Mucosa of gallbladder (tissue), 1 donor: ENCODE results near the gene PDCD6IP. TPM values are rescaled to one million over a fixed set of nuclear protein-coding genes. Genes with fewer than 3 reads are reported as not detected.
A peak's percentile ranks its signal among the peaks of the same experiment; 100 is the strongest.
"Not testable (repeated sequence)": the region's sequence is repeated elsewhere in the genome, so short reads cannot be mapped to it uniquely, and the experiment has no call there.

ENCODE experiments used
- DNase-seq: peaks from one replicate; pipeline ENCODE4 v3.0.0-alpha.2; 2020; ENCODE audit warnings: low spot score
- total RNA-seq: library from RNA; stranded (reverse); gene quantifications from one replicate; pipeline ENCODE4 v1.2.1, GENCODE V29; 2021
- donor health status: DM: no; HTN: no; CAD: no.

PDCD6IP gene, protein sequence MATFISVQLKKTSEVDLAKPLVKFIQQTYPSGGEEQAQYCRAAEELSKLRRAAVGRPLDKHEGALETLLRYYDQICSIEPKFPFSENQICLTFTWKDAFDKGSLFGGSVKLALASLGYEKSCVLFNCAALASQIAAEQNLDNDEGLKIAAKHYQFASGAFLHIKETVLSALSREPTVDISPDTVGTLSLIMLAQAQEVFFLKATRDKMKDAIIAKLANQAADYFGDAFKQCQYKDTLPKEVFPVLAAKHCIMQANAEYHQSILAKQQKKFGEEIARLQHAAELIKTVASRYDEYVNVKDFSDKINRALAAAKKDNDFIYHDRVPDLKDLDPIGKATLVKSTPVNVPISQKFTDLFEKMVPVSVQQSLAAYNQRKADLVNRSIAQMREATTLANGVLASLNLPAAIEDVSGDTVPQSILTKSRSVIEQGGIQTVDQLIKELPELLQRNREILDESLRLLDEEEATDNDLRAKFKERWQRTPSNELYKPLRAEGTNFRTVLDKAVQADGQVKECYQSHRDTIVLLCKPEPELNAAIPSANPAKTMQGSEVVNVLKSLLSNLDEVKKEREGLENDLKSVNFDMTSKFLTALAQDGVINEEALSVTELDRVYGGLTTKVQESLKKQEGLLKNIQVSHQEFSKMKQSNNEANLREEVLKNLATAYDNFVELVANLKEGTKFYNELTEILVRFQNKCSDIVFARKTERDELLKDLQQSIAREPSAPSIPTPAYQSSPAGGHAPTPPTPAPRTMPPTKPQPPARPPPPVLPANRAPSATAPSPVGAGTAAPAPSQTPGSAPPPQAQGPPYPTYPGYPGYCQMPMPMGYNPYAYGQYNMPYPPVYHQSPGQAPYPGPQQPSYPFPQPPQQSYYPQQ
- 237 TPM for total RNA-seq

DNA sequence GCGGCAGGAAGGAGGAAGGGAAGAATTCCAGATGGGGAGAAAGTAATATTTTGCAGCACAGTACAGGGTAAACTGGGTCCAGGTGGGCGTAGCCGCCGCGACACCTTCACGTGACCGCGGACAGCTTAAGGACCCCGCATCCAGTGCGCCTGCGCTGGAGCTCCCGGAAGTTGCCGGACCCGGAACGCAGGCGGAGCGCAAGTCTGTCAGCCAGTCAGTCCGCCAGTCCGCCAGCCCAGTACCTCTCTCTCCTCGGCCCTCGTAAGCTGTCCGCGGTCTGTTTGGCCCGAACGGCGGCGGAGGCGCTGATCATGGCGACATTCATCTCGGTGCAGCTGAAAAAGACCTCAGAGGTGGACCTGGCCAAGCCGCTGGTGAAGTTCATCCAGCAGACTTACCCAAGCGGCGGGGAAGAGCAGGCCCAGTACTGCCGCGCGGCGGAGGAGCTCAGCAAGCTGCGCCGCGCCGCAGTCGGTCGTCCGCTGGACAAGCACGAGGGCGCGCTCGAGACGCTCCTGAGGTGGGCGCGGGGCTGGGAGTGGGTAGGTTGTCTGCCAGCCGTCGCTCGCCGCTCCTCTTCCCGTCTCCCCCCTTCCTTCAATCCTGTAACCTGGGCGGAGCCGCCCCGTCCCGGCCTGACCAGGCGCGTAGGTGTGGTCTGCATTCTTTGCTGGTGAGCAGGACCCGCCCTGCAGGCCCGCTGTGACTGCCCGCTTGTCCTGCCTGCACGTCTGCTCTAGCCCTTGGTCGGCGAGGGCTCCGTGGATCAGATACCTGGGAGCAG is at the start of gene PDCD6IP:
Gene PDCD6IP (plus strand): TSS at position 213 of the 784 bp plus-strand sequence. CDS start 99 bp downstream, at position 312.
- DNase-seq: peak; percentile 93

DNA sequence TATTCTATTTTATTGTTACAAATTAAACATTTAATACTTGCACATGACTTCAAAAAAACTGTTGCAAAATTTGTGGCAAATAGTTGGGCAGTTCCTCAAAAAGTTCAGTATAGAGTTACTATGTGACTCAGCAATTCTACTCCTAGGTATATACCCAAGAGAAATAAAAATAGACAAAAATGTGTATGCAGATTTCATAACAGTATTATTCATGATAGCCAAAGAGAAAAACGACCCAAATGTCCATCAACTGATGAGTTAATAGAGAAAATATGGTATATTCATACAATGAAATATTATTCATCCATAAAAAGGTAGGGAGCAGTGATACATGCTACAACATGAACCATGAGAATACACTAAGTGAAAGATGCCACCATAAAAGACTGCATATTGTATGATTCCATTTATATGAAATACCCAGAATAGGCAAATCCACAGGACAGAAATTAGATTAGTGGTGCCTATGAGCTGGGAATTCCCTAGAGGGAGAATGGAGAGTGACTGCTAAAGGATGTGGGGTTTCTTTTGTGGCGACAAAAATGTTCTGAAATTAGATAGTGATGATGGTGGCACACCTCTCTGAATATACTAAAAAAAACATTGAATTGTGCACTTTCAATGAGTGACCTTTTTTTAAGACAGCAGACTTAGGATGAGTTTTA is 48.8 kb upstream of the PDCD6IP start:
- no peak for DNase-seq

DNA sequence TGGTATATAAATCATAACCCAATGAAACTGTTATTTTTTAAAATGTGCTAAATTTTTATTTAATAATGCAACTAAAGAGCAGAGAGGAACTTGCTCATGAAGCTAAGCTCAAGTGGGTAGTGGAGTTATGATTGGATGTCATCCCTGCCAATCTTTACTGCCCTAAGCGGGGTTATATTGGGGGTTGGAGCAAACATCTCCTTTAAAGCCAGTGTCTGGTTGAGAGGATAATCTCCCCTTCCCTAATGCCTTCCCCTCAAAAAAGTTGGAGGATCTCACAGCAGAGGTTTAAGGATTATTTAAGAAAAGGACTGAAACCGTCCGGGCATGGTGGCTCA is 48.2 kb upstream of the PDCD6IP start:
- no peak for DNase-seq

DNA sequence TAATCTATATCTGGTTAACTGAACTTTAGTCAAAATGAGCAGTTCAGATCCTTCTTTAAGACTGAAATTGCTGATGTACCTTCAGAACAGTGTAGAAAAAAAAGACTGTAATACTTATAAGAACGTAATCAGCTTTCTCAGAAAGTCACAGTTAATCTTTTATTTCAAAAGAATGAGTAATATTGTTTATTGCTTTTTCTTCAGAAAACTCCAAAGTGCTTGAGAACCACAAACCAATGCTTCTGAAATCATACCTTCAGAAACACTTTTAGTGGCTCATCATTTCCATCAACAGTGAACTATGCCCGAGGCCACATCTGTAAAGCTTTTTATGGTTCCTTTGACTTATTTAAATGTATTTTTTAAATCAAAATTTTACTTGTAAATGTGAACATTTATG is 47.1 kb upstream of the PDCD6IP start:
- no peak for DNase-seq

DNA sequence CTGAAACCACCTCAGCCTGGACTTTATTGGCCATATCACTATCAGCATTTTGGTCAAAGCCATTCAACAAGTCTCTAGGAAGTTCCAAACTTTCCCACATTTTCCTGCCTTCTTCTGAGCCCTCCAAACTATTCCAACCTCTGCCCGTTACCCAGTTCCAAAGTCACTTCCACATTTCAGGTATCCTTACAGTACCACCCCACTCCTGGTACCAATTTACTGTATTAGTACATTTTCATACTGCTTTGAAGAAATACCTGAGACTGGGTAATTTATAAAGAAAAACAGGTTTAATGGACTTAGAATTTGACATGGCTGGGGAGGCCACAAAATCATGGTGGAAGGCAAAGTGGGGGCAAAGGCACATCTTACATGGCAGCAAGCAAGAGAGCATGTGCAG is 44.0 kb upstream of the PDCD6IP start:
- not testable (repeated sequence) for DNase-seq

DNA sequence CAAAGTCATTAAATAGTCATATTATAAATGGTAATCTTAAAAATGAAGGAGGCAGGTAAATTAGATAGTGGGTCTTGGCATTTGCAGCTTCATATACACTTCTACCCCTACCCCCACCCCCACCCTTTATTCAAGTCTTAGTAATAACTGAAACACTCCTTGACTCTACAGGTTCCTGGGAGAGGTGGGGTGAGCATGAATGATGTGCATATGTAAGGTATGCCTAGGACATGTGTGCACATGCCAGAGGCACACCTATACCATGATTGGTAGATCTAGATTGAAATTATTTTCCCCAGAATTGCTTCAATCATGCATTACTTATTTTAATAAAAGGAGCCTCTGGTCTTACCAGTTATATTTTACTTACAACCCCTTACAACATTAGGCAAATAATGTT is 40.1 kb upstream of the PDCD6IP start:
- DNase-seq: no peak

DNA sequence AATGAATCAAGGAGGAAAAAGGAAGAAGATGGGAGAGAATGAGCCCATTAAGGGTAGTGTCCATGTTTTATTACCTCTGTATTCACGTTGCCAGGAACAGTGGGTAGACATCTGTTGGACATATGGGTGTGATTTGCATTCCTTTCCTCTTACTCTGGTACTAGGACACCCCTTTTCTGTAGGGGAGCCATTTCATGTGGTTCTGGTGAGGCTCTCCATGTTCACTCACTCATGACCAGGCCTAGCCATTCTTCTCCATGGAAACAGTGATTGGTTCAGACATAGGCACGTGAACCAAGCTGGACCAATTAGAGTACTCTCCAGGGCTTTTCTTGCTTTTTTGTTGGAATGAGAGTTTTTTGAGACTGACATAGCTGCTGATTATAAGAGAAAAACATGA is 39.6 kb upstream of the PDCD6IP start:
- DNase-seq: no peak

DNA sequence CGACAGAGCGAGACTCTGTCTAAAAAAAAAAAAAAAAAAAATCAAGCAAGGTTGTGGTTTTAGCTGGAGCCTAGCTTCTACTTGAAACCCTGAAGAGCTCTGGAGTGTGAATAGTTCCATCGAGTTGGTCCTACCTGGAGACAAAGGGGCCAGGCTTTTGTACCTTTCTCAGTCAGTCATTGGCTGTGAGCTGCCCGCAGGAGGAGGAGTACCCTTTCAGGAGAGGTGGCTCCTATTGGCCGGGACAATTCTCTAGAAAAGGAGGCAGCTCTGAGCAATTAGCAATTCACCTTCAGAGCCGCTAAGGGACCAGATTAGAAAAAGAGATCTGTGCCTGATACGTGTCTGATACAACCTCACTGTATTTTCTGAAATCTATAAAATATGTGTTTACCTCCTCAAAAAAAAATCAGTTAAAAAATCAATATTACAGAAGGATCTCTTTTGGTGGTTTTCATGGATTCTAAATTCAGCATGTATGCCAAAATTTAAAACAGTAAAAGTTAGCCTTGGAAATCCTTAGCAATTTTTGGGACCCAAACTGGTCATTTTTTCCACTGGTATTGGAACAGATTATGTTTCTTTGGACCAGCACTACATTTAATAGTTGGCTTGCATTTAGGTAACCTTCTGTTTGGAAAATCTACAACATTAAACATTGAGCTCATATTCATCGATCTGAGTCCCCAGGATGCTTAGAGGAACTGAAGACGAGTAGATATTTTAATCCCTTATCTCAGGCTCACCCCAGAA is 29.7 kb upstream of the PDCD6IP start:
- DNase-seq: no peak

DNA sequence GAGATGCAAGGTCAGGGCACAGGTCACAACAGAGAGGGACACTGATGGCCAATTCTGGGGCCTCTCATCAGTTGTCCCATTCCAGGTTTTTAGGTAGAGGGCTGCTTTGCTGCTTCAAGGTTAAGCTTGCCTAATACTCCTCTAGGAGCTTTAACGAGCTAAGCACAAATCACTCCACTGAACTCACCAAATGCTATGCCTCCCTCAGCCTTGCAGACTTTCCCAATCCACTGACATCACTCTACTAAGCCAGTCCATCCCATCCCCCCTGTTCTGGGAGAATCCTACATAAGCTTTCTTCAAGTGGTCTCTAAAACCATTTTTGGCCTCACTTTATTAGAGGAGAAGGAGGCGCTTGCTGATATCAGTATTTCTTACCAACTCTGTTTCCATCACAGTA is 24.8 kb upstream of the PDCD6IP start:
- no peak for DNase-seq

DNA sequence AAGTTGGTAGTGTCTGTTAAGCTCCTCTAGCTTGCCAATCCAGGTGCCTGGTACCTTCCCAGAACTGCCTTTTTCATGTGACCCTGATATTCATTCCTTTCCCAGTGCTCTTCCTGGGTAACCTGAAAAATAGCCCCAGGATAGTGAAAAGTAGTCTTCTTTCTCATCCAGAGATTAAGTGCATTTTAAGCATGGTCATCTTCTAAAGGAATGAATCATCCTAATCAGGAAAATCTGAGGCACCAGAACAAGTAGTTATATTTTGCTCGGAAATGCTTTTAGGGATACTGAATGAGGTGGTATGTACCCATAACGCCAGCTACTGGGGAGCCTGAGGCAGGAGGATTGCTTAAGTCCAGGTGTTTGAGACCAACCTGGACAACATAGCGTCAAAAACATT is 23.1 kb upstream of the PDCD6IP start:
- DNase-seq: no peak

DNA sequence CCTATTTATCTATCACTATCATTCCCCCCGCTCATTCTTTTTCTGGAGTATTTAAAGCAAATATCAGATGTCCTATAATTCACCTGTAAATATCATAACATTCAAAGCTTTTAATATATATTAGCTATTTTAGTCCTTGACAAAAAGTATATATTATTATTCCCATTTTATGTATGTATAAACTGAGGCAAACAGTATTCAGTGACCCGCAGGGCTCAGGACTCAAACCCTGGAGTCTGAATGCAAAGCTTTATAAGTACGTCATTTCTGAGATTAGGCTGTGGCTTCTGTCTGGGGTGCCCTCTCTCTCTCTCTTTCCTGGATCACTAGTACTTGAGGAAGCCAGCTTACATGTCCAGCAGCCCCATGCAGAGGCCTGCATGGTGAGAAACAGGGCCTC is 20.4 kb upstream of the PDCD6IP start:
- no peak for DNase-seq

DNA sequence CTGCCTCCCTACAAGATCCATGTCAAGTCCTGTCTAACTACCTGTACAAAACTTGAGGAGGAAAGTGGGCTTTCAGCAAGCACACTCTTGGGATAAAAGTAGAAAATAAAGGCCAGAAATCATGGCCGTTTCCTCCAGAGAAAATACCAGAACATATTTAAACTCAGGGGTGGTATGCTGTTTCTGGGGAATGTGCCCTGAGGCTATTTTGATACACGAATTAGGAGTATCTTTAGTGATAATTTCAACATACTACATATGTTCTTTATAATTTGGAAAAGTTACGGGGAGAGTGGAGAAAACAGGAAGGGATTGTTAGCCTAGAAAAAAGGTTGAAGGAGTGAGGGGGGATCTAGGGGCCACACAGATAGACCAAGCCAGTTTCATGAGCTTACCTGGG is 18.7 kb upstream of the PDCD6IP start:
- no peak for DNase-seq

DNA sequence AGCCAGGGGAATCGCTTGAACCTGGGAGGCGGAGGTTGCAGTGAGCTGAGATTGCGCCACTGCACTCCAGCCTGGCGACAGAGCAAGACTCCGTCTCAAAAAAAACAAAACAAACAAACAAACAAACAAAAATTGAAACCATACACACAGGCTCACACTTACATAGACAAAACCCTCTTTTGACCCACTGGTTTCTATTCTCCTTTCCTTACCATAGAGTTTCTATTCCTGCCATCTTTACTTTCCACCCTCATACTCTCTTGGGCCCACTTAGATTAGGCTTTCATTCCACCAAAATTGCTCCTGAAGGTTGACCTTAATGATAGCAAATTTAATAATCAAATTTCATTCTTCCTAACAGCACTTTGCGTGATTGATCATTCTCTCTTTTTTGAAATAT is 17.0 kb upstream of the PDCD6IP start:
- not testable (repeated sequence) for DNase-seq

DNA sequence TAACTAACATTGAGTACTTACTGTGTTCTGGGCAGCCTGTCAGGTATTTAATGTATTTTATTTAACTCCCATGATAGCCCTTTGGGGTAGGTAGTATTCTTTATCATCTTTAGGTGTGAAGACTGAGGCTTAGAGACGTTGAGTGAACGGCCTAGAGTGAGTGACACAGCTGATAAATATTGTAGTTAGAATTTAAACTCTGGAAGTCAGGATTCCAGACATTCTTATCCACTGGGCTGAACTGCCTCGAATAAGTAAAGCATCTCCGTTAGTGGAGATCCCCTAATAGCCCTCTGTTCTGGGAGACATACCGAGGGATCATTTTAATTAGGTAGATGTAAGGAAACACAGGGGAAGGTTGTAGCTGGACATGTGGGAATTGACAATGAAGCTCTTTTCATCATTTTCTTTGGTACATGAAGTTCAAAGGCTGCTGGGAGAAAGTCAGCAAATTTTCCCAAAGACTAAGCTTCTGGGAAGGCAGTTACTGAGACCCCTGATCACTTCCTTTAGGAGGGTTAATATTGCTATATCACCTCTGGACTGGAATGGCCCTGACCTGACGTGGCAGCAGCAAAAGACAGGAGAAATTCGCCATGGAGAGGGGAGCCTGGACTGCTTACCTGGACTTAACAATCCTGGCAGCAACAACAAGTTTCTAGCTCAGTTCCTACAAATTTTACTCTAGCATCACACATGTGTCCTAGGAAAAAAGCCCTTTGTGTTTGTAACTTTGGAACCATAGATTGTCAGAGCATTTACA is 11.7 kb upstream of the PDCD6IP start:
- DNase-seq: no peak

DNA sequence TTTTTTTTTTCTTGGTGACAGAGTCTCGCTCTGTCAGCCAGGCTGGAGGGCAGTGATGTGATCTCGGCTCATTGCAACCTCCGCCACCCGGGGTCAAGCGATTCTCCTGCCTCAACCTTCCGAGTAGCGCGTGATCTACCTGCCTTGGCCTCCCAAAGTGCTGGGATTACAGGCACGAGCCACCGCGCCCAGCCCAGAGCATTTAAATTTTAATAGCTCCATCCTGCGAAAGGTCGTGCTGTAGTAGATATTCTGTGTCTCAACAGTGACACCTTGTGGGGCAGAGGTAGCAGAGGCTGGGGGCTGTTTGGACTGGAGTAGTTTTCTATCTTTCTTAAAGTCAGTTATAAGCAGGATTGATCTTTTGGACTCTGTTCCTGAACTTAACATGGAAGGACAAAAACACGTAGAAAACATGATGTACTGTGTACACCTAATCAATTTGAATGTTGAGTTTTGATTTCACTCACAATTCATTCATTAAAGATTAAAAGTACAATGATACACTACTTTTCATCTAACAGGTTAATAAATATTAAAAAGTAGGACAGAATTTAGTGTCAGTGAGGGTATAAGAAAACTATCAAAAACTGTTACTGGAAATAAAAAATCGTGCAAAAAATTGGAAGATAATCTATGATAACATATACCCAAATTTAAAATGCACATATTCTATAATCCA is 11.0 kb upstream of the PDCD6IP start:
- peak; percentile 62 for DNase-seq

DNA sequence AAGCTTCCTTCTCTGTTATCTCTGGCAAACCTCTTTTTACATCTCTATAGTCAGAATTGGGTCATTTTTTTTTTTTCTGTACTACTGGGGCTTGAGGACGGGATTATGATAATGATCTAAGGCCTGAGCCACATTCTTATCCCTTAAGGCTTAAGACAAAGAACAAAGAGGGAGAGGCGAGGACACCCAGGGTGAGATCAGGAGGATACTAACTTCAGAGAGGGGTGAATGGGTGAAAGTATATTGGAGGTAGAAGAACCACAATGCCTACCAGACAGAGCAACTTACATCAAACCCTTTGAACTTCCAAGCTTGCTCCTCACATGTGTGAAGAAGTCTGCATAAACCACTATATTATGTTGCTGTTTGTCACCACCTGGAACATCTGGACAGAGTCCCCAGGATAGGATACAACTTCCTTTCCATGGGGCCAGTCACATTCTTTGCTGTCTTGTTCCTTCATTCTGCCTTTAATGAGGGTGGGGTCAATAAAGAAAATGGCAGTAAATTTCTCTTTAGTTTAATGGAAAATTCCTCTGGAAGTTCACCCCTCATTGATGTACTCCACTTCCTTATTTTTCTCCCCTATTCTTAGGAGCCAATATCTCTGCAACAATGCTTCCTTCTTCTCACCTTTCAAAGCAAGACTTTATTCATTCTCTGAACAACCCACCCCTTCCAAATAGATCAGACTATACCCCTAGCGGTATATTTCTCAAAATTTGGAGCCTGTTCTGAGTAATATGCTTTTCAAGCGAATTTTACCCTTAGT is 9.1 kb upstream of the PDCD6IP start:
- DNase-seq: no peak

DNA sequence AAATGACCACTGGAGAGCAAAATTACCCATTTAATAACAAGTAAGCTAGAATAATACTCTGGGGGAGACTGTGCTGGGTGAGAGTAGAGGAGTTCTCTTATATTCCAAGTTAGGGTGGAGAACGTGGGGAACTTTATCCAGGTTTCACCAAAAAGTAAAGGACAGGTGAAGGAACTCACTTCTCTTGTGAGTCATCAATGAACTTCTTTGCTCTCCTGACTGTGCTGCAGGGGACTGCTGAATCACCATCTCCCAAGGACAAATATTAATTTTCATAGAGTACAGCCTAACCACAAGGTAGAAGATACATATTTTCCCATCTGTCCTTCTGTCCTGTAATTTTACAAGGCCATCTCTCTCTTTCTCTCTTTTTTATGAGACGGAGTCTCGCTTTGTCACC is 8.3 kb upstream of the PDCD6IP start:
- DNase-seq: no peak

DNA sequence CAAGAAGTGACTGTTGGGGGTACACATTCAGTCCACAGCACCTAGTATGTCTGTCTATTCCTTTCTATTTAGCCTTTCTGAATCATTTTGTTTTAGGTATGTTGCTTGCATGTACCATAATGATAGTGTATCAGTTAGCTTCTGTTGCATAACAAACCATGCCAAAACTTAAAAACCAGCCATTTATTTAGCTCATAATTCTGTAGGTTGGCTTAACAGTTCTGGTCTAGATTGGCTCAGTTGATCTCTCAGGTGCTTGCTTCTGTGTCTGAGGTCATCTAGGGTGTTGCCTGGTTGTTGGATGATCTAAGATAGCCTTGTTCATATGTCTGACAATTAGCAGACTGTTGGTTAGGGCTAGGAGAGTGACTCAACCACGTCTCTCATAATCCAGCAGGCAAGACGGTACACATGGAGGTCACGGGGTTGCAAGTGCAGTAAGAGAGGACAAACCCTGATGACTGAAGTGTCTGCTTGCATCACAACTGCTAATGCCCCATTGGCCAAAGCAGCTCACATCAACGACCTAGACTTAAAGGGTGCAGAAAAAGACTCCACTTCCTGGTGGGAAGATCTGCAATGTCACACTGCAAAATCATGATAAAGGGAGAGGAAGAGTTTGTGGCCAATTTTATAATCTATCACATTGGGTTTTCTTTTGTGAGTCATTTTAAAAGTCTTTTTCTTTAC is 6.8 kb upstream of the PDCD6IP start:
- peak; percentile 12 for DNase-seq
